HG02798 (cell line): ENCODE measurements around the gene PSMB5.
"Not testable (repeated sequence)": the region's sequence is repeated elsewhere in the genome, so short reads cannot be mapped to it uniquely, and the experiment has no call there.

Experiments used
- ATAC-seq: cut with Tn5 transposase; IDR thresholded peaks from one replicate; pipeline ENCODE4 v1.9.1; 2021; ENCODE audit warnings: mild to moderate bottlenecking; ENCODE audit not compliant: unreplicated experiment, poor library complexity

Gene PSMB5

GRCh38 chr14:23020143-23021128 is 14.3 kb downstream of the PSMB5 start:
- no peak for ATAC-seq

- ATAC-seq = no peak
These were observed 16.6 kb downstream of the PSMB5 start for GRCh38 chr14:23018107-23018506.

GRCh38 chr14:23017091-23017490 is 17.6 kb downstream of the PSMB5 start:
- ATAC-seq = no peak

GRCh38 chr14:23015618-23016017 is 19.1 kb downstream of the PSMB5 start:
- no peak for ATAC-seq

- not testable (repeated sequence) for ATAC-seq
These were observed 21.0 kb downstream of the PSMB5 start for GRCh38 chr14:23013749-23014054.

- no peak for ATAC-seq
These were observed 21.5 kb downstream of the PSMB5 start for GRCh38 chr14:23013054-23013748.

- peak; percentile 52 for ATAC-seq
These were observed 24.6 kb downstream of the PSMB5 start, which contains the start of gene C14orf93 for GRCh38 chr14:23009939-23010726. Gene C14orf93, minus strand, starts transcription at chr14:23010143. Its CDS starts 11,120 bp downstream, at chr14:22999023.

- ATAC-seq = no peak
These were observed 25.2 kb downstream of the PSMB5 start for GRCh38 chr14:23009483-23009938.

- no peak for ATAC-seq
These were observed 25.9 kb downstream of the PSMB5 start for GRCh38 chr14:23008831-23009230.

- peak; percentile 97 for ATAC-seq
These were observed 27.9 kb downstream of the PSMB5 start for GRCh38 chr14:23006544-23007419.

GRCh38 chr14:23006188-23006534 is 28.5 kb downstream of the PSMB5 start:
- ATAC-seq = no peak

GRCh38 chr14:23005451-23006187 is 29.1 kb downstream of the PSMB5 start:
- ATAC-seq = no peak

GRCh38 chr14:23004274-23004673 is 30.4 kb downstream of the PSMB5 start:
- not testable (repeated sequence) for ATAC-seq

GRCh38 chr14:23002592-23002991 is 32.1 kb downstream of the PSMB5 start:
- no peak for ATAC-seq

GRCh38 chr14:23000860-23001259 is 33.8 kb downstream of the PSMB5 start:
- no peak for ATAC-seq

- no peak for ATAC-seq
These were observed 36.2 kb downstream of the PSMB5 start for GRCh38 chr14:22998329-22999012.

GRCh38 chr14:22997676-22998323 is 36.9 kb downstream of the PSMB5 start:
- no peak for ATAC-seq
